ENCODE data around the gene SEC24B.

The SEC24B gene

DNA sequence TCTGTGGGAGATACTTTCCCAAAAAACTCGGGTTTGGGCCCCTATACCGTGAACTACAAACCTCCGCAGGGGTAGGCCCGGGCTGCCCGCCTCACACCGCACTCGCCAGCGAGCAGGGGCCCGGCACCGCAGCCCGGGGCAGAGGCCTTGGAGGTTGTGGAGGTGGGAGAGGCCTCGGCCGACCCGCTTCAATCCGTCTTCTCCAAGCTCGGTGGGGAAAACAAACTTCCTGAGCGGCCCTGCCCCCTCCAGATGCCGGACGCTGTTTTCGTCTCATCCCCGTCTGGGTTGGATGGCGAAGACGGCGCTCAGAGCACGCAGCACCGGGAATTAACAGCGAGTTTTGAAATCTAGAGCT is 126.0 kb downstream of the SEC24B start:
- TF ChIP-seq CTCF (IDR thresholded peaks at IDR 0.05; ENCODE audit: borderline replicate concordance, insufficient read depth, low read depth, low read length): no peak
- peak overlapping the region; percentile 69 for H3K4me3 ChIP-seq (ENCODE audit: low read depth, low read length)

- no peak for TF ChIP-seq CTCF (IDR thresholded peaks at IDR 0.05; ENCODE audit: borderline replicate concordance, insufficient read depth, low read depth, low read length)
- peak within 1 kb of the TSS; percentile 69 for H3K4me3 ChIP-seq (ENCODE audit: low read depth, low read length)
These were observed 126.5 kb downstream of the SEC24B start, which contains the start of gene MCUB for GRCh38 chr4:109559983-109560686. TSS of gene MCUB (plus strand) at chr4:109560246. CDS start at chr4:109560338, 92 bp downstream.

GRCh38 chr4:109560687-109561461 is 127.3 kb downstream of the SEC24B start:
- H3K4me3 ChIP-seq (ENCODE audit: low read depth, low read length): peak overlapping the region; percentile 69
- no peak for TF ChIP-seq CTCF (IDR thresholded peaks at IDR 0.05; ENCODE audit: borderline replicate concordance, insufficient read depth, low read depth, low read length)

GRCh38 chr4:109562457-109563239 is 129.0 kb downstream of the SEC24B start:
- no peak overlapping the region for H3K4me3 ChIP-seq (ENCODE audit: low read depth, low read length)
- no peak for TF ChIP-seq CTCF (IDR thresholded peaks at IDR 0.05; ENCODE audit: borderline replicate concordance, insufficient read depth, low read depth, low read length)

- no peak for TF ChIP-seq CTCF (IDR thresholded peaks at IDR 0.05; ENCODE audit: borderline replicate concordance, insufficient read depth, low read depth, low read length)
- no peak overlapping the region for H3K4me3 ChIP-seq (ENCODE audit: low read depth, low read length)
These were observed 137.9 kb downstream of the SEC24B start for GRCh38 chr4:109571494-109571893.

DNA sequence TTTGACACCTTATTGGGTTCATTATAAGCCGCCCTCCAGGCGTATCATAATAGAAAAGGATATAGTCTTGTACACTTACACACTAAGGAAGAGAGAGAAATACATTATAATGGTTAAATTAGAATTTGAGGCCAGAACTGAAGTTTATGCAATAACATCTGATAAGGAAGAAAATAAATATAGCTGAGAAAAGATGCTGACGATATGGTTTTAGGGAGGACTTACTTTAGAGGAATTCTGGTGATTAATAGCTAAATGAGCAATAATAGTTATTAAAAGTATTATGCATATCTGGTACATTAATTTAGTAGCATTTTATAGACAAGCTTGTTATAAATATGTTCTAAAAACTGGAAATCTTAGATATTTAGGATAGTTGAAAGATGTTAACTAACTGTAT is 138.5 kb downstream of the SEC24B start:
- no peak overlapping the region for H3K4me3 ChIP-seq (ENCODE audit: low read depth, low read length)
- no peak for TF ChIP-seq CTCF (IDR thresholded peaks at IDR 0.05; ENCODE audit: borderline replicate concordance, insufficient read depth, low read depth, low read length)

Measured in GM12875 (cell line).